Naive B cell (primary cell): ENCODE results near the gene BEND7. TPM values are rescaled to one million over a fixed set of nuclear protein-coding genes. Genes with fewer than 3 reads are reported as not detected.

Experiments
- ATAC-seq, 2 donors: fragments of 150-1000 bp; cut with Tn5 transposase; 2 replicates each; pipeline ENCODE4 v1.10.0; 2021; ENCODE audit warnings: low read depth in 2 of 2, mild to moderate bottlenecking in 2 of 2, moderate library complexity in 2 of 2
- DNase-seq: peaks from one replicate; pipeline ENCODE4 v3.0.0; 2022
- H3K27ac Mint-ChIP-seq, 6 donors: one replicate each; pipeline ENCODE4 v1.8.0; 2020 to 2022; ENCODE audit warnings: mild to moderate bottlenecking in 6 of 6, mixed read lengths in 6 of 6, moderate library complexity in 5 of 6, inconsistent platforms in 2 of 6
- H3K27me3 Mint-ChIP-seq, 3 donors: one replicate each; pipeline ENCODE4 v1.8.0; 2021 to 2022; ENCODE audit warnings: mixed read lengths in 3 of 3, mild to moderate bottlenecking in 1 of 3
- H3K36me3 Mint-ChIP-seq, 2 donors: one replicate each; pipeline ENCODE4 v1.8.0; 2020 to 2022; ENCODE audit warnings: mixed read lengths in 2 of 2, inconsistent platforms in 1 of 2, mild to moderate bottlenecking in 1 of 2
- H3K4me1 Mint-ChIP-seq, 3 donors: one replicate each; pipeline ENCODE4 v1.8.0; 2020 to 2022; ENCODE audit warnings: mixed read lengths in 3 of 3, inconsistent platforms in 1 of 3, mild to moderate bottlenecking in 1 of 3, moderate library complexity in 1 of 3
- H3K4me3 Mint-ChIP-seq, 8 donors: one replicate each; pipeline ENCODE4 v1.8.0; 2020 to 2022; ENCODE audit warnings: mild to moderate bottlenecking in 8 of 8, mixed read lengths in 8 of 8, moderate library complexity in 8 of 8, inconsistent platforms in 2 of 8
- H3K9me3 Mint-ChIP-seq, 7 donors: one replicate each; pipeline ENCODE4 v1.8.0; 2020 to 2022; ENCODE audit warnings: mixed read lengths in 7 of 7, mild to moderate bottlenecking in 5 of 7, inconsistent platforms in 2 of 7, moderate library complexity in 1 of 7
- polyA plus RNA-seq, 6 donors: library from polyadenylated mRNA; unstranded; fragments of 300-500 nt; fragmentation: Illumina TruSeq; gene quantifications; one replicate each; pipeline ENCODE4 v1.2.3, GENCODE V29; 2021; ENCODE audit warnings: low read depth in 6 of 6

BEND7 gene
- polyA plus RNA-seq, 6 donors from 2014 or later: not detected

DNA sequence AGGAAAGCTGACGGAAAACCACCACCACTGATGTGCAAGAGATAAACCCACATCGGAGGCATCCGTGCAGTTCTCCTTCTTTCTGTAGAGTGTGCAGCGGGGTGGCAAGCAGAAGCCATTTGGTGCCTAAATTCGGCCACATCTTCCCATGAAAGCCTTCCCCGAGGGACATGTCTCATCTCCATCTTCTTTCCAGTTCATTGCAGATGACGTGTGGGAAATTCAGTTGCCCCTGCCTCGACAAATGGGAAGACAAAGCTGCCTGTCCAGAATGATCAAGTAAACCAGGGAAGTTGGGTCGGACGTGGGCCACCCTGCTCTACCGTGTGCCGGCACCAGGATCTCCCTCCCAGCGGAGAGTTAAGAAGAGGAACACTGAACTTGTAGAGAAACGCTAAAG is 14.5 kb downstream of the BEND7 start:
- Mint-ChIP-seq H3K27me3 (peaks cover 32 to 55% (median 39%) of the 10 kb centered on the region in 3 donors), H3K9me3 (no peaks in the 10 kb centered on the region), H3K27ac (no peak overlapping the region), H3K4me3 (no peak overlapping the region), H3K4me1 (no peaks in the 10 kb centered on the region), H3K36me3 (no peaks in the 10 kb centered on the region)
- ATAC-seq (no peak), DNase-seq (no peak)

DNA sequence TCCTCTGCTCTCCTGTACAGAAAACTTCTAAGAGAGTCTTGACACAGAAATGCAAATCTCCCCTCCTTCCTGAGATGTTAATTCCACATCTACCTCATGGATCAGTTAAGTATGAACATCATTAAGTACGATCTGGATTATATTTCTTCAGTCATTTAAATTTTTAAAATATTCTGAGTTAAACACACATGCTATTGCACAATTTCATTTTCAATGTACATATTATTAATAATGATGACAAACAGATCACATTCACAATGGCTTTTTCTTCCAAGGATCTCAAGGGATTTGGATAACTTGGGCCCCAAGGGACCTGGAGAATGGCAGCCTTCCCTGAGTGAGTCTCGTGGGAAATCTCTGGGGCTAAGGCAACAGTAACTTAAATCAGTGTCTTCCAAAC is 16.2 kb downstream of the BEND7 start:
- H3K36me3 Mint-ChIP-seq: no peaks in the 10 kb centered on the region
- no peak overlapping the region for H3K4me3 Mint-ChIP-seq
- DNase-seq (no peak), ATAC-seq (no peak)
- H3K9me3 Mint-ChIP-seq: no peaks in the 10 kb centered on the region
- no peak overlapping the region for H3K27ac Mint-ChIP-seq
- H3K4me1 Mint-ChIP-seq: no peaks in the 10 kb centered on the region
- peaks cover 34 to 59% (median 42%) of the 10 kb centered on the region in 3 donors for H3K27me3 Mint-ChIP-seq

- Mint-ChIP-seq H3K4me3 (no peak overlapping the region), H3K36me3 (no peaks in the 10 kb centered on the region), H3K4me1 (no peaks in the 10 kb centered on the region), H3K27me3 (peaks cover 44 to 62% (median 46%) of the 10 kb centered on the region in 3 donors), H3K9me3 (no peaks in the 10 kb centered on the region), H3K27ac (no peak overlapping the region)
- ATAC-seq (no peak), DNase-seq (no peak)
Measured at GRCh38 chr10:13511409-13511808, 17.4 kb downstream of the BEND7 start.

- Mint-ChIP-seq H3K9me3 (no peaks in the 10 kb centered on the region), H3K36me3 (no peaks in the 10 kb centered on the region), H3K4me1 (no peaks in the 10 kb centered on the region), H3K27me3 (peaks cover 27 to 62% (median 39%) of the 10 kb centered on the region in 3 donors), H3K27ac (peak overlapping the region in 1 of 6 donors; percentile 4), H3K4me3 (no peak overlapping the region)
- DNase-seq: no peak
- ATAC-seq: no peak
Measured at GRCh38 chr10:13505052-13505680, 23.6 kb downstream of the BEND7 start.

- ATAC-seq: no peak
- H3K27me3 Mint-ChIP-seq: peaks cover 22 to 61% (median 35%) of the 10 kb centered on the region in 3 donors
Measured at GRCh38 chr10:13503745-13504463, 24.9 kb downstream of the BEND7 start.

GRCh38 chr10:13502380-13502779 is 26.4 kb downstream of the BEND7 start:
- Mint-ChIP-seq H3K9me3 (no peaks in the 10 kb centered on the region), H3K27ac (no peak overlapping the region), H3K36me3 (no peaks in the 10 kb centered on the region), H3K4me3 (no peak overlapping the region), H3K27me3 (peaks cover 15 to 52% (median 30%) of the 10 kb centered on the region in 3 donors), H3K4me1 (no peaks in the 10 kb centered on the region)
- ATAC-seq: no peak
- no peak for DNase-seq

More at GRCh38 chr10:13503745-13504463, 24.9 kb downstream of the BEND7 start:
- DNase-seq: no peak
- Mint-ChIP-seq H3K36me3 (no peaks in the 10 kb centered on the region), H3K27ac (no peak overlapping the region), H3K4me1 (no peaks in the 10 kb centered on the region), H3K9me3 (no peaks in the 10 kb centered on the region), H3K4me3 (no peak overlapping the region)

GRCh38 chr10:13500201-13500600 is 28.6 kb downstream of the BEND7 start:
- Mint-ChIP-seq H3K27me3 (peaks cover 7 to 30% (median 29%) of the 10 kb centered on the region in 3 donors), H3K4me1 (no peaks in the 10 kb centered on the region), H3K9me3 (no peaks in the 10 kb centered on the region), H3K36me3 (no peaks in the 10 kb centered on the region), H3K4me3 (no peak overlapping the region), H3K27ac (no peak overlapping the region)
- ATAC-seq (no peak), DNase-seq (no peak)

DNA sequence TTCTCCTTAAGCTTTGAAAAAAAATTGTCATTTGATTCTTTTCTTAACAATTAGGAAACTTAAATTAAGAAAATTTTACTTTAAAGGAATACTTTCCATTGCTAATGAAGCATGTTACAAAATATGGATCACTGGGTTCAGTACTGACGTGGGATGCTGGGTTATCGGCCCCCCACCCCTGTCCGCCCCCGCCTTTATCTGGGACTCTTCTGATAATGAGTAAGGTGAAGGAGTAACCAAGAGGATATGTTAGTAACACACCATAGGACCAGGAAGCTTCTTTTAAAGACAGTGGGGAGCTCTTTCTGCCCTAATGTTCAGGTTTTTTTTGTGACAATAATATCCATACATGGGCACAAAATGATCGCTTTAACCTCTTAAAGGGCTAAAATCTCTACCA is 29.7 kb downstream of the BEND7 start:
- no peak for DNase-seq
- Mint-ChIP-seq H3K36me3 (no peaks in the 10 kb centered on the region), H3K27me3 (peaks cover 7 to 28% (median 22%) of the 10 kb centered on the region in 3 donors), H3K4me1 (no peaks in the 10 kb centered on the region), H3K9me3 (no peaks in the 10 kb centered on the region), H3K27ac (no peak overlapping the region), H3K4me3 (no peak overlapping the region)
- ATAC-seq: no peak

GRCh38 chr10:13496931-13497330 is 31.9 kb downstream of the BEND7 start:
- no peak overlapping the region for H3K4me3 Mint-ChIP-seq
- H3K9me3 Mint-ChIP-seq: no peaks in the 10 kb centered on the region
- DNase-seq (no peak), ATAC-seq (no peak)
- H3K36me3 Mint-ChIP-seq: no peaks in the 10 kb centered on the region
- no peak overlapping the region for H3K27ac Mint-ChIP-seq
- H3K27me3 Mint-ChIP-seq: peaks cover 7 to 19% (median 9%) of the 10 kb centered on the region in 3 donors
- H3K4me1 Mint-ChIP-seq: no peaks in the 10 kb centered on the region

DNA sequence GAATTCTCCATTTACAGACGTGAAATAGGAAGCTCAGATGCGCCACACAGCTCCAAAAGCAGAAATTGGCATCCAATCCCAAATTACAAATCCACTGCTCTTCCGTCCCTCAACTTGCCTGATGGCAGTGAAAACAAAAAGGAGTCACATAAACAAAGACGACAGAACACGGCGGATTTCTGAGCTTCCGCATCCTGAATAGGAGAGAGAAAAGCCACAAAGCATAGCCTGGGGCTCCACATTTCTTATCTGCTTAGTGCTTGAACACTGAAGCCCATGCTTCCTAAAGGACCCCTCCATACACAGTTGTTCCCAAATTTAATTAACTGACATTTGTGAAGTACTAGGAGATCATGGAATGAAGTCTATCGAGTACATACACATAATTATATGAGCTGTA is 32.6 kb downstream of the BEND7 start:
- no peak overlapping the region for H3K4me3 Mint-ChIP-seq
- no peaks in the 10 kb centered on the region for H3K4me1 Mint-ChIP-seq
- no peak for ATAC-seq
- no peaks in the 10 kb centered on the region for H3K36me3 Mint-ChIP-seq
- no peak overlapping the region for H3K27ac Mint-ChIP-seq
- no peak for DNase-seq
- peaks cover 7 to 19% (median 9%) of the 10 kb centered on the region in 3 donors for H3K27me3 Mint-ChIP-seq
- H3K9me3 Mint-ChIP-seq: no peaks in the 10 kb centered on the region

DNA sequence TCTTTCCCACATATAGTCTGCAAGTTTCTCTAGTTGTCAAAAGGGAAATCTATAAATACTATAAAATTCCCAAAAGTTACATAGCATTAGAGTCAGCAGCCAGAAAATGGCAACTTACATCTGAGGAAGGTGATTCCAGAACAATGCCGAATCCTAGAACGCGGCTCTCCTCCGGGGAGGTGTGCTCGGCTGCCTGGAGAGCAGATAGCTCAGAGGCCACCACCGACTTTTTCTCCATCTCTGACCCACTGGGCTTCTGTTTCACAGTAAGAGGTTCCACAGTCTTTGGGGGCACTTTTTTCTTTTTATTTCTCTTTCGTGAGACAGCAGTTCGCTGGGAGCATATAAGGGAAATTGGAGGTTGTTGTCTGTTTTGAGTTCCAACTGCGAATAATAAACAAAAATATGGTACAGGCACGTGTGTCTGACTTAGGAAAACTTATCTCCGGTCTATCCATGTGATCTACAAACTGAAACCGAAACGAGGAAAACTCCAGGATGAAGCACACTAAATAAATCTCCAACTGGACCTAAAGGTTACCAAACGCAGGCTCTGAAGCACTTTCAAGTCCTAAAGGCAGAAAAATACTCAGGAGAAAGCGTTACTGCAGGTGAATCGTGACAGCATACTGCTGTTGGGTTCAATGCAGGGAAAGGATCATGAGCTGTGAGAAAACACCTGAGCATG is 36.2 kb downstream of the BEND7 start:
- Mint-ChIP-seq H3K9me3 (peaks cover 0 to 2% (median 0%) of the 10 kb centered on the region in 7 donors), H3K4me1 (no peaks in the 10 kb centered on the region), H3K36me3 (no peaks in the 10 kb centered on the region), H3K4me3 (no peak overlapping the region), H3K27me3 (peaks cover 7 to 18% (median 9%) of the 10 kb centered on the region in 3 donors), H3K27ac (no peak overlapping the region)
- ATAC-seq (no peak), DNase-seq (no peak)

DNA sequence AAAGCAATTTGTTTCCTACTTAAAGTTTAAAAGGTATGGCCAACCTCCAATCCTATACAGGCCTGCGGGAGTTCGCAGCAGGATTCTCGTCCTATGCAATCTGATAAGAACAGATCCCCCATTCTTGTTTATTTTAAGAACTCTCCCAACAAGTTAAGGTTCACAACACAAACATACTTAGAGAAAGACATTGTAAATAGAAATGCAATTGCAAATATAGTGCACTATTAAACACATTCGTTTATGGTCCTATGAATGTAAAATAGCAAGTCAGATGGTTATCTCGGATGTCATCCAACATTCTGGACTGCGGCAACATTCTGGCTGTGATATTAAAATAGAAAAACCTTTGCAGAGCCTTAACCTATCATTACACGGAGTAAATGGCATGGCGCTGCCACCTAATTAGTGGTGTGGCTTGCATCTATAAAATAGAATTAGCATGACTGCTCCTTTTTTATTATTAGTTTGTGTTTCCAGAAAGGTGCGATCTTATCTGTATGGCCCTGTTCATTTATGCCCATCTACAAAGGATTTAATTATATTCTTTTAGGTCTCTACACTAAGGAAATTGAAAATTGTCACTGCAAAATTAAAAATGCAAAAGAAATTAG is 37.0 kb downstream of the BEND7 start:
- DNase-seq: no peak
- H3K9me3 Mint-ChIP-seq: peaks cover 0 to 2% (median 0%) of the 10 kb centered on the region in 7 donors
- no peaks in the 10 kb centered on the region for H3K36me3 Mint-ChIP-seq
- no peak for ATAC-seq
- peaks cover 7 to 16% (median 9%) of the 10 kb centered on the region in 3 donors for H3K27me3 Mint-ChIP-seq
- no peak overlapping the region for H3K4me3 Mint-ChIP-seq
- H3K27ac Mint-ChIP-seq: no peak overlapping the region
- H3K4me1 Mint-ChIP-seq: no peaks in the 10 kb centered on the region

- no peak overlapping the region for H3K4me3 Mint-ChIP-seq
- DNase-seq (no peak), ATAC-seq (no peak)
- no peaks in the 10 kb centered on the region for H3K36me3 Mint-ChIP-seq
- peaks cover 0 to 2% (median 0%) of the 10 kb centered on the region in 7 donors for H3K9me3 Mint-ChIP-seq
- no peaks in the 10 kb centered on the region for H3K4me1 Mint-ChIP-seq
- H3K27me3 Mint-ChIP-seq: peaks cover 0 to 9% (median 6%) of the 10 kb centered on the region in 3 donors
- no peak overlapping the region for H3K27ac Mint-ChIP-seq
Measured at GRCh38 chr10:13490503-13490902, 38.3 kb downstream of the BEND7 start.
